ENCODE measurements around the gene PCDH9. TPM values are rescaled to one million over a fixed set of nuclear protein-coding genes. Genes with fewer than 3 reads are reported as not detected.

Gene PCDH9
- total and polyA plus RNA-seq, 11 donors = 3.0 to 39.6 (median 21.6) TPM

DNA sequence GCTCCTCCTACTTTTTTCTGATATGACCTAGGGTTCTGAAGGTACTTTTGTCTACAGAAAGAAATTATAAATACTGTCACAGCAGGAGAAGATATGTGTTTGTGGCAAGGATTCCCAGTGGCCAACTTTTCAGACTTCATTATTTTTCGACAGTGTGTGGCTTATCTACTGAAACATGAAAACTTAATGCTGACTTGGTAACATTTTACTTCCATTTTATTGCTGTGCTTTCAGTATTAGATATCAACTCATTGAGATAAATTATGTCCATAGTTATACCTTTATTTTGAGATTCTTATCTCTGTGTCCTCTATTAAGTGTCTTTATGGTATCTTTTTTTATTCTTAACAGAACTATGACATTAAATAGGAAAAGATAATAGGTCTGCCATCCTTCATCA, 700.0 kb downstream of the PCDH9 start:
- 70 to 80% (median 79%) methylated on average over 1 of the region's 1 CpG for WGBS, 4 donors

DNA sequence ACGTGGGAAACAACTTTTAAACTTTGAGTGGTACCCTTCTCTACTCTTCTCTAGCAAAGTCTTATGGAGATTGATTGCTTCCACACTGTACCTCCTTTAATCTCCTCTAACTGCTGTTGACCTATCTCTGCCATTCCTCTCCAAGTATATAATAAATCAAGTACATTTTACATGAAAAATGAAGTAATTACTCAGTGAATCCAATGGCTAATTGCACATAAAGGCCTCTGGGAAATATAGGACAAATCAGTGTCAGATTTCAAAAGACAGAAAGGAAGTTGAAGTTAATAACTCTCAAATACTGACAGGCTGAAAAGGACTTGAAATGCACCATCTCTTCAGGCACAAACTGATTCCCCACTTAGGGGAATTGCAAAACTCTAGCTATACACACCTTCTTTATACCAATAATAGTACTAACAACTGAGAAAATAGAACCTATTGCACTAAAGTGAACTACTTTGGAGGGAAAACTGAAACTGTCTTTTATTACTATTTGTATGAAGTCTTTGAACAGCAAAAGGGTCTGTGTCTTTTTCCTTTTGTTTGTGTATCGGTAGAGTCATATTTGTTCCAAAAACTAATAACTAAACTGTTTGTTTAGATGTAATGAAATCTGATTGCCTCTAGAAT, 701.1 kb downstream of the PCDH9 start:
- no peak for TF ChIP-seq POLR2A (IDR thresholded peaks at IDR 0.05)
- TF ChIP-seq, protein P1, sequence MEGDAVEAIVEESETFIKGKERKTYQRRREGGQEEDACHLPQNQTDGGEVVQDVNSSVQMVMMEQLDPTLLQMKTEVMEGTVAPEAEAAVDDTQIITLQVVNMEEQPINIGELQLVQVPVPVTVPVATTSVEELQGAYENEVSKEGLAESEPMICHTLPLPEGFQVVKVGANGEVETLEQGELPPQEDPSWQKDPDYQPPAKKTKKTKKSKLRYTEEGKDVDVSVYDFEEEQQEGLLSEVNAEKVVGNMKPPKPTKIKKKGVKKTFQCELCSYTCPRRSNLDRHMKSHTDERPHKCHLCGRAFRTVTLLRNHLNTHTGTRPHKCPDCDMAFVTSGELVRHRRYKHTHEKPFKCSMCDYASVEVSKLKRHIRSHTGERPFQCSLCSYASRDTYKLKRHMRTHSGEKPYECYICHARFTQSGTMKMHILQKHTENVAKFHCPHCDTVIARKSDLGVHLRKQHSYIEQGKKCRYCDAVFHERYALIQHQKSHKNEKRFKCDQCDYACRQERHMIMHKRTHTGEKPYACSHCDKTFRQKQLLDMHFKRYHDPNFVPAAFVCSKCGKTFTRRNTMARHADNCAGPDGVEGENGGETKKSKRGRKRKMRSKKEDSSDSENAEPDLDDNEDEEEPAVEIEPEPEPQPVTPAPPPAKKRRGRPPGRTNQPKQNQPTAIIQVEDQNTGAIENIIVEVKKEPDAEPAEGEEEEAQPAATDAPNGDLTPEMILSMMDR (IDR thresholded peaks at IDR 0.05) = no peak
- Histone ChIP-seq H3K4me1 (no peaks in the 10 kb centered on the region), H3K27me3 (no peaks in the 10 kb centered on the region), H3K9me3 (no peaks in the 10 kb centered on the region), H3K4me3 (no peak overlapping the region), H3K27ac (no peak overlapping the region), H3K36me3 (no peaks in the 10 kb centered on the region)
- no peak for ATAC-seq
- 61 to 72% (median 68%) methylated on average over 2 of the region's 2 CpGs for WGBS, 4 donors
- intact Hi-C loops (cut with DNase I) = no loop called here
- no peak for DNase-seq

More for the DNA sequence above, 700.0 kb downstream of the PCDH9 start:
- intact Hi-C loops (cut with DNase I) = no loop called here
- H3K27me3 ChIP-seq = no peaks in the 10 kb centered on the region
- H3K27ac ChIP-seq = no peak overlapping the region
- H3K4me1 ChIP-seq = no peaks in the 10 kb centered on the region
- no peak overlapping the region for H3K4me3 ChIP-seq
- TF ChIP-seq, protein P1 (IDR thresholded peaks at IDR 0.05) = no peak
- no peak for TF ChIP-seq POLR2A (IDR thresholded peaks at IDR 0.05)
- DNase-seq = no peak
- H3K9me3 ChIP-seq = no peaks in the 10 kb centered on the region
- no peaks in the 10 kb centered on the region for H3K36me3 ChIP-seq
- no peak for ATAC-seq

DNA sequence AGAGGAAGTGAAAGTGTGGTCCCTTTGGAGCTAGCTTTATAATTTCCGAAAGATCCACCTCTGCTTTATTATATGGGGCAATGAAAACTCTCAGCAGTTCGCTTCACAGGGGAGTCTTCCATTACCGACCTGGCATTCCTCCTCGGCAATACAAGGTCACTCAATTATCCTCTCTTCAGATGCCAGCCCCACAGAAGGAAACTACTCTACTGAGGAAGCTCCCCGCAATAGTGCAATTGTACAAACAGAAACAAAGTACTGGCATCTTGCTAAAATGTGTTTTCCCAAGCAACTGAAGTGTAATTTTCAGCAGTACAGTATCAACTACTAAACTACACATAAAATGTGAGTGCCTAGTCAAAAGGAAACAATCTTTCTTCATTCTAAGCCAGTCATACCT, 702.0 kb downstream of the PCDH9 start:
- WGBS, 4 donors = 77 to 83% (median 79%) methylated on average over 5 of the region's 5 CpGs

DNA sequence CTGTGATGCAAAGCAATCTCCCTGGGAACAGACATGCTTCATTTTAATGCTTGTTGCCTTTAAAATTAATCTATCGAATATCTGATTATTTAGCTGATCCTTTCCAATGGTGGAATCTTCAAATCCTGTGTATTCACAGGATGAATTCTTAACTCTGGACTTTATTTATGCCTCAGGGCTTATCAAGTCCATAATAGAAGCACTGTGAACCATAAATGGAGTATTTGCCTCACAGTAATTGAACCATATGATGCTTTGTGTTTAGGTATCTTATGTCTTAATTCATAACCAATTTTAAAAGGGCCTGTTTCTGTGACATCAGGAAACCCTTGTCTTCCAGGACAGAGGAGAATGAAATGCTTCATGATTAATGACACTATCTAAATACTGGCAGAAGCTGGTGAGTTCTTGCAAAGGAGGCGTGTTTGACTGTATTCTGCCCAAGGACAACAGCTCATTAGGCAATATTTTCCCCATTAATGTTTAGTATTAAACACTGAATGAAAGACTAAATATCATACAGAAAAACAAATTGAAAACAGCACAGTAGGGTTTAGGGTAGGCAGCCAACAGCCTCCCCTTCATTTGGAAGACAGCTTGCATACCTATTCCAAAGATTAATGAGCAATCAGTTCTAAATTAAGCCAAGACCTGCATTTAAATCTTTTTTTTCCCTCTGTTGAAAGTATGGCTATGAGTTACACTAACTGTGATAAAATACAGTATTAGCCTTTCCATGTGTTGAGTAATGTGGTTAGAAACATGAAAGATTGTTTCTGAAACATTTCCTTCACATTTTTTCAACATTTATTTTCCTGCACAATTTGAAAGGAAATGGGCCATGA, 709.4 kb downstream of the PCDH9 start:
- no peaks in the 10 kb centered on the region for H3K36me3 ChIP-seq
- ATAC-seq (no peak), DNase-seq (no peak)
- no peaks in the 10 kb centered on the region for H3K27me3 ChIP-seq
- H3K9me3 ChIP-seq = no peaks in the 10 kb centered on the region
- no peak overlapping the region for H3K4me3 ChIP-seq
- whole genome bisulfite sequencing, 4 donors = 79 to 91% (median 85%) methylated on average over 2 of the region's 2 CpGs
- intact Hi-C loops (cut with DNase I) = no loop called here
- H3K27ac ChIP-seq = no peak overlapping the region
- TF ChIP-seq, protein P1 (IDR thresholded peaks at IDR 0.05) = no peak
- TF ChIP-seq POLR2A (IDR thresholded peaks at IDR 0.05) = no peak
- peaks cover 0 to 7% (median 0%) of the 10 kb centered on the region in 12 donors for H3K4me1 ChIP-seq

More for the DNA sequence above, 702.0 kb downstream of the PCDH9 start:
- TF ChIP-seq POLR2A (IDR thresholded peaks at IDR 0.05) = no peak
- TF ChIP-seq, protein P1 (IDR thresholded peaks at IDR 0.05) = no peak
- intact Hi-C loops (cut with DNase I) = no loop called here
- H3K27ac ChIP-seq = no peak overlapping the region
- H3K36me3 ChIP-seq = no peaks in the 10 kb centered on the region
- no peaks in the 10 kb centered on the region for H3K4me1 ChIP-seq
- H3K4me3 ChIP-seq = no peak overlapping the region
- ATAC-seq (no peak), DNase-seq (no peak)
- H3K9me3 ChIP-seq = no peaks in the 10 kb centered on the region
- H3K27me3 ChIP-seq = no peaks in the 10 kb centered on the region

All from heart left ventricle (tissue), 16 donors.